Astrocyte of the cerebellum (primary cell): ENCODE data around the gene CD99.
"Not testable (repeated sequence)": the region's sequence is repeated elsewhere in the genome, so short reads cannot be mapped to it uniquely, and the experiment has no call there.

Experiments
- DNase-seq: peaks from one replicate; pipeline ENCODE4 v3.0.0-alpha.2; 2011; ENCODE audit warnings: low read depth
- H3K4me3 ChIP-seq: 2 replicates; pipeline ENCODE4 v1.5.1; 2011; ENCODE audit warnings: mild to moderate bottlenecking, low read depth, low read length, moderate library complexity
- CTCF ChIP-seq: IDR thresholded peaks from 2 replicates; pipeline ENCODE4 v1.5.1; 2012; ENCODE audit warnings: low read length, low read depth, moderate library complexity, mild to moderate bottlenecking; ENCODE audit errors: missing control alignments
- in situ Hi-C: cut with HindIII; loops from 2 replicates; pipeline ENCODE4 v1.10.0; 2017; ENCODE audit warnings: low sequenced_read_pairs

CD99 gene

GRCh38 chrX:2732649-2733048 is 41.6 kb downstream of the CD99 start:
- no peak overlapping the region for H3K4me3 ChIP-seq
- DNase-seq, result no peak
- TF ChIP-seq CTCF, result no peak
- in situ Hi-C loops, result no loop called here

- DNase-seq, result no peak
- TF ChIP-seq CTCF, result no peak
- H3K4me3 ChIP-seq, result no peak overlapping the region
- in situ Hi-C loops, result no loop called here
Measured at GRCh38 chrX:2733286-2733685, 42.2 kb downstream of the CD99 start.

GRCh38 chrX:2735270-2735669 is 44.2 kb downstream of the CD99 start:
- H3K4me3 ChIP-seq, result no peak overlapping the region
- in situ Hi-C loops, result no loop called here
- no peak for DNase-seq
- TF ChIP-seq CTCF, result no peak

GRCh38 chrX:2740672-2741071 is 49.6 kb downstream of the CD99 start:
- in situ Hi-C loops, result no loop called here
- DNase-seq, result no peak
- TF ChIP-seq CTCF, result no peak
- H3K4me3 ChIP-seq, result no peak overlapping the region

- no peak for TF ChIP-seq CTCF
- DNase-seq, result no peak
- H3K4me3 ChIP-seq, result no peak overlapping the region
- in situ Hi-C loops, result no loop called here
Measured at GRCh38 chrX:2741386-2741785, 50.3 kb downstream of the CD99 start.

- H3K4me3 ChIP-seq, in situ Hi-C loops, DNase-seq: not testable (repeated sequence)
Measured at GRCh38 chrX:2746250-2746649, 55.2 kb downstream of the CD99 start.

- no peak overlapping the region for H3K4me3 ChIP-seq
- DNase-seq, result no peak
- no peak for TF ChIP-seq CTCF
- in situ Hi-C loops, result no loop called here
Measured at GRCh38 chrX:2748171-2748814, 57.2 kb downstream of the CD99 start.
